ENCODE measurements around the gene RAB39A.

The RAB39A gene

DNA sequence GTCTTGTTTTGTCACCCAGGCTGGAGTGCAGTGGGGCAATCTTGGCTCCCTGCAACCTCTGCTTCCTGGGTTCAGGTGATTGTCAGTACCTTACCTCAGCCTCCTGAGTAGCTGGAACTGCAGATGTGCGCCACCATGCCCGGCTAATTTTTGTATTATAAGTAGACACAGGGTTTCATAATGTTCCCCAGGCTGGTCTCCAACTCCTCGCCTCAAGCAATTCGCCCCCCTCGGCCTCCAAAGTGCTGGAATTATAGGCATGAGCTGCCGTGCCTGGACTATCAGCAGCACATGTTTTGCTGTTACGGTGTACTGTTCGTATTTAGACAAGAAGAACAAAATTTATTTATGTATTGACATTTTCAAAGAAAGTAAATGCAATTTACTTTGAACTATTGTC lies 34.8 kb downstream of the RAB39A start:
- DNase-seq, result no peak

DNA sequence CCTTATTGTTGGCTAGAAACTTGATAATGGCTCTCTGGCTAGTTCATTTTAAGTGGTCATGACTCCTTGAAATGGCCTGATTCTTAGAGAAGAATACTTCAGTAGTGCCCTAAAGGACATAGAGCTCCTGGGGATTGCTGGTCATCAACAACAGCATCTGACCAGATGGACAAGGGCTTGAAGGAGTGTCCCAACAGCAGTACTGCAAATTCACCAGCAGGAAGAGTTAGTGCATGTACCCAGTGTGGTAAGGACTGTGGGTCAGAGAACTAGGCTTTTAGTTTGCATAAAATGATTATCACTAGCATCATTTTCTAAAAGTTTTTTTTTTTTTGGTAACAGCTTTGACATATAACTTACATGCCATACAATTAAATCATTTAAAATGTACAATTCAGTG lies 41.0 kb downstream of the RAB39A start:
- no peak for DNase-seq

DNA sequence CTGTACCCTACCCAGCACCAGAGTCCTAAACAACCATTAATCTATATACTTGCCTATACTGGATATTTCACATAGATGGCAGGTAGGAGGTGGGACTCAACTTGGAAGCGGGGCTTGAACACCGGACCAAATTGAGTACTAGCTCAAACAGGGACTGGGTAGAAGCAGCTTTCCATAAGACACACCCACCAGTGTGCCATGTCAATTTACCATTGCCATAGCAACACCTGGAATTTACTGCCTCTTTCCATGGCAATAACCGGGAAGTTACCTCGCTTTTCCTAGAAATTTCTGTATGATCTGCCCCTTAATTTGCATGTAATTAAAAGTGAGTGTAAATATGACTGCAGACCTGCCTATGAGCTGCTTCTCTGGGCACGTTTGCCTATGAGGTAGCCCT lies 41.8 kb downstream of the RAB39A start:
- no peak for DNase-seq

DNA sequence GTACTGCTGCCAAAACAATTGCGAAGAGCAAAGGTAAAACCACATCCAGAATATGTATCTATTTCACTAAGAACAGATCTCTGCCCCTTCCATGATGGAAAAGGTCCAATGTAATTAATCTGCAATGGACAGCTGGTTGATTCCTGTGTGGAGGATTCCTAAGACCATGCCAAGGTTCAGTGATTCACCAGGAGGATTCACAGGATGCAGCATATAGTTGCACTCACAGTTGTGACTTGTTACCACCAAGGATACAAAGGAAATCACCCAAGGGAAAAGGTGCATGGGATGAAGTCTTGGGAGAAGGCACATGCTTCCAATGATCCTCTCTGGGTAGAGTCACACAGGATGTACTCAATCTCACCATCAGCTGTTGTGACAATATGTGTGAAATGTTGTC lies 45.4 kb downstream of the RAB39A start:
- no peak for DNase-seq

DNA sequence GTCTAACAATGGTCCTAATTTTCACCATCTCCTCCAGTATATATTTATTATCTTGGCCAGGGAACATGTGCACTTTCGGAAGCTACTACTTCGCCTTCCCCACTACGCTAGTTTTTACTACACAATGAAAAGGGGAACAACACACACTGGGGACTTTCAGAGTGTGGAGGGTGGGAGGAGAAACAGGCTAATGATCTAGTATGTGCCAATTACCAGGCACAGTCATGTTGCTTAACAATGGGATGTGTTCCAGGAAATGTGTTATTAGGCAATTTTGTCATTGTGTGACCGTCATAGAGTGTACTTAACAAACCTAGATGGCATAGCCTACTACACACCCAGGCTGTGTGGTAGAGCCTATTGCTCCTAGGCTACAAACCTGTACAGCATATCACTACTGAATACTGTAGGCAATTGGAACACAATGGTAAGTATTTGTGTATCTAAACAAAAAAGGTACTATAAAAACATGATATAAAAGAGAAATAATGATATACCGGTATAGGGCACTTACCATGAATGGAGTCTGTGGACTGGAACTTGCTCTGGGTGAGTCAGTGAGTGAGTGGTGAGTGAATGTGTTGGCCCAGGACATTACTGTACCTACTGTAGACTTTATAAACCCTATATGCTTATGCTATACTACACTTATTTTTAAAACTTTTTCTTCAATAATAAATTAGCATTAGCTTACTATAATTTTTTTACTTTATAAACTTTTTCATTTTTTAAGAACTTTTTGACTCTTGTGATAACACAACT lies 60.3 kb downstream of the RAB39A start:
- no peak for DNase-seq

DNA sequence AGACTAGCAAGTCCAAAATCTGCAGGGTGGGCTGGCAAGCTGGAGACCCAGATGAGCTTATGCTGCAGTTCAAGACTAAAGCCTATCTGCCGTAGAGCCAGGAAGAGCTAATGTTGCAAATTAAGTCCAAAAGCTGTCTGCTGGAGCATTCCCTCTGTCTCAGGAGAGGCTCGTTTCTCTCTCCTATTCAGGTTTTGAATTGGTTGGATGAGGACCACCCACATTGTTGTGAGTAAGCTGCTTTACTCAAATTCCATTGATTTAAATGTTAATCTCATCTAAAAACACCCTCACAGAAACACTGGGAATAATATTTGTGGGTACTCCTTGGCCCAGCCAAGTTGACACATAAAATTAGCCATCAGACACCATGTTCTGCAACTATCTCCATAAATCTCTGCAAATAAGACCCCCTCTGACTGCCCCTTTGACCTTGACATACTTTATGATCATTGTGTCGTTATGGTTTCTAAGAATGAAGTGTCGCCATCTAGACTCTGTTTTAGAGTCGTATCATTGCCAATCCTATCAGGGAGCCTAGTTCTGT lies 63.7 kb downstream of the RAB39A start:
- DNase-seq, result no peak

DNA sequence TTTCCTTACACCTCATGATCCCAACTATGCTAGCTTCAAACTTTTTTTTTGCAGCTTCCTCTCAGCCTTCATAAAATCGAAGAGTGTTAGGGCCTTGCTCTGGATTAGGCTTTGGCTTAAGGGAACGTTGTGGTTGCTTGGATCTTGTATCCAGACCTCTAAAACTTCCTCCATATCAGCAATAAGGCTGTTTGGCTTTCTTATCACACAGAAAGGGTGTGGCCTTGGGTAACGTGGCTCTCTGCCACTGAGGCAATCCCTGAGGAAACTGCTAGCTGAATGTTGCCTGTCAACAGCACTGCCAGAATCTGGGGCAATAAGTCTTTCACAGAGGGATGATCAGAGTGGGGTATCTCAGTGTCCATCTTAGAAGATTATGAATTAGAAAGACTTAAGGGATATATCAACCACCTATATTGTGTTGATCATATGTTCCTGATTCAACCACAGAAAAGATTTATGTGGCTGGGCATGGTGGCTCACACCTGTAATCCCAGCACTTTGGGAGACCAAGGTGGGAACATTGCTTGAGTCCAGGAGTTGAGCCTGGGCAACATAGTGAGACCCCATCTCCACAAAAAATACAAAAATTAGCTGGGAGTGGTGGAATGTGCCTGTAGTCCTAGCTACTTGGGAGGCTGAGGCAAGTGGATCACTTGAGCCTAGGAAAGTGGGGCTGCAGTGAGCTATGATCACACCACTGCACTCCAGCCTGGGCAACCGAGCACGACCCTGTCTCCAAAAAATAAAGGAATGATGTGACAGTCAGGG lies 67.9 kb downstream of the RAB39A start:
- DNase-seq, result no peak

DNA sequence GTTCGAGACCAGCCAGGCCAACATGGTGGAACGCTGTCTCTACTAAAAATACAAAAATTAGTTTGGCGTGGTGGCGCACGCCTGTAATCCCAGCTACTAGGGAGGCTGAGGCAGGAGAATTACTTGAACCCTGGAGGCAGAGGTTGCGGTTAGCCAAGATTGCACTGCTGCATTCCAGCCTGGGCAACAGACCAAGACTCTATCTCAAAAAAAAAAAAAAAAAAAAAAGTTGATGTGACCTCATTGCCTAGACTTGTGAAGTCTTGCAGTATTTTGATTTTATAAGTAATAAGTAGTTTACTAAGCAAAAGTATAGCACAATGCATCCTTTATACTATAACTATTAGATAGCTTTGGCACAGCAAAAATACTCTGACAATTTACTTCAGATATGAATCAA lies 70.5 kb downstream of the RAB39A start:
- no peak for DNase-seq

DNA sequence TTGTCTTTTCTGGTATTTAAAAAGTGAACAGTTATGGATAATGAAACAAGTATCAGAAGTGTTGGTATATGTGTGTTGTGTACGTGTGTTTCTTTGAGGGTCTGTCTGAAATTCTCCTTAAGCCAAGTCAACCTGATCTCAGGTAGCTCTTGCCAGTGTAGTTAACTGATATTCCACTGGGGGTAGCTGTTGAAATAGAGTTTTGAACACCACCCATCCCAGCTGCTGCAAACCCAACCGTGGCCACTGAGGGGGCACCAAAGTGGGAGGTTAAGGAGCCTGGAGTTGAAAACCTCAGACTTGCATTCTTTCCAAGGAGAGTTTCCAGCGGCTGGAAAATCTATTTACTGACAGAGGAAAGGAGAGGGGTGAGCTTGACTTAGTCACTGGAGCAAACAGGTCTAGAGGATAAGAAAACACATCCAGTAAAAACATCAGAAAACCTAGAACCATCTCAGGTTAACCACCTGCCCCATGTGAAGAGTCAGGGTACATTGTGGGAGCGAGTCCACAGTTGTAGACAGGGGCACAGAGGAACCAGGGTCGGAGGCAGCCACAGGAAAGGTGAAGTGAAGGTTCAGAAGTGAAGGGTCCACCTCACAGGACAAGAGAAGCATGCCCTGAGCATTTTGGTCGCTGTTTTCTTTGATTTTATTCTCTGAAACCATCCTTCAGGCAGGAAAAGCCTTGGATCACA lies 71.7 kb downstream of the RAB39A start:
- peak; percentile 45 for DNase-seq

DNA sequence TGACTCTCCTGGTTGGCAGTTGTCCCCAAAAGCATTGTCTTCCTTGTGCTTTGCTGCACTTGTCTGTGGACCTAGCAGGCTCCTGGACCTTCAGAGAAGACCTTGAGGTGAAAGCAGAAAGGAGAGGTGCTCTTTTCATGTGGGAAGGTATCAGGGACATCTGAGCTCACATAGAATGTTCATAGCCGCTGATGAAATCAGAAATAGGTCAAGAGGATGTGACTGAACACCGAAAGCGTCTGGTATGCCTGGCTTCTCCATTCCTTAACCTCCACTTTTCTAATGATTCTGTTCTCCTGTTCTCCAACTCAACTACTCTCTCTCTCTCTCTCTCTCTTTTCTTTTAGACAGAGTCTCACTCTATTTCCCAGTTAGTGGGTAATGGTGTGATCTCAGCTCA lies 74.2 kb downstream of the RAB39A start:
- no peak for DNase-seq

DNA sequence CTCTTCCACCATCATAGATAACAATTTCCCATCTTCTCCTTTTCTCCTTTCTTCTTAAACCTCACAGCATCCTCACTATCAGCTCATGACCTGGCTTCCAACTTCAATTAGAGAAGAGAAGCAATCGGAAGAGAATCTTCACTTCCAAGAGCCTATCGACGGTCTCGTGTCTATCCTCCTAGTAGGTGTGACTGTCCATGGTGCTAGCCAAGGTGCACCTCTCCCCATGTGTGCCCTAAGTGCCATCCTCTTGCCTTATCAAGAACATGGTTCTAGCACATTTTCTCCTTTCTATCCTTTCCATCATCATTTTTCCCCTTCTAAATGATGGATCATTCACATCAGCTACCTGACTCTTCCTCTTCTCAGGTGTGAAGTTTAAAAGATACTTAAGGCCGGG lies 75.4 kb downstream of the RAB39A start:
- no peak for DNase-seq

DNA sequence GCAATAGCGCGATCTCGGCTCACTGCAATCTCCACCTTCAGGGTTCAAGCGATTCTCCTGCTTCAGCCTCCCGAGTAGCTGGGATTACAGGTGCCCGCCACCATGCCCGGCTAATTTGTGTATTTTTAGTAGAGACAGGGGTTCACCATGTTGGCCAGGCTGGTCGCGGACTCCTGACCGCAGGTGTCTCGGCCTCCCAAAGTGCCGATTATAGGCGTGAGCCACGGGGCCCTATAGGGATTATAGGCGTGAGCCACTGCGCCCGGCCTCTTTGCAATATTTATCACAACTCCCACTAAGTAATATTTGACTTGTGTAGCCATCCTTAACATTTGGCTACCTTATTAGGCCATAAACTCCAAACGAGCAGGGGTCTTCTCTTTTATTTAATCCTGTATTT lies 79.6 kb downstream of the RAB39A start:
- DNase-seq, result no peak

DNA sequence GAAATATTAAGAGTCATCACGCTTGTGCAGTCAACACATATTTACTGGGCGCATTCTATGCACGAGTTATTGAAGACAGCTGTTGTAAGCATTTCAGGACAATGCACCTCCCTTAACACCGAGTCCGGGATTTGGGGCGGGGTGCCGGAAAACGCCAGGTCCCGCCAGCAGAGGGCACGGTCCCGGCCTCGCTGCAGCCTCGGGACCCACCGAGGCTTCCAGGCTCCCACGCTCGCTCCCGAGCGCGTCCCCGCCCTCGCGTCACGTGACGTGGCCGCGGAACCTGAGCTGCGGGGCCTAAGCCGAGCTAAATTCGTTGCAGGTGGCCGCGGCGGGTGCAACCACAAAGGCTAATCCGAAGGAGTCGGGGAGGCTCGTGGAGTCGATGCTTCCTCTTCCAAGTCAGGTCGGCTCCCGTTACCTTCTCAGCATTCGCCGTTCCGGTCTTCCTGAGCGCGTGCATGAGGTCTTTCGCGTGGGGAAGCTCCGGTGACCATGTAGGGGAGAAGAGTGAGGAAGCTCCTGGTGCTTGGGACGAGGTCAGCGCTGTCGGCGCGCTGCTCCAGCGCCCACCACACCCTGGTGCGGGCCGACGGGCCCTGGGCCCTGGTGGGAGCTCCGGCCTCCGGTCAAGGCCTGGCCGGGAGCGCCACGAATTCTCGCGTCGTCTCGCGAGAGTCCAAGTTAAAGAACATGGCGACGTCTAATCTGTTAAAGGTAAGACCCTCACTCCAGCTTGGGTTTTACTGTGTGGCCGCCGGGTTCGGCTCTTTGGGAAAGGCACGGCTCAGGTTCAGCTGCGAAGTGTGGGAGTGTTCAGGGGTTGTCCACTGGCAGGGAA lies 80.6 kb downstream of the RAB39A start, which contains the start of gene CUL5:
Gene CUL5, plus strand, starts transcription at position 243 of the 841 bp plus-strand sequence. Its CDS starts 451 bp downstream, at position 694.
- peak; percentile 93 for DNase-seq

DNA sequence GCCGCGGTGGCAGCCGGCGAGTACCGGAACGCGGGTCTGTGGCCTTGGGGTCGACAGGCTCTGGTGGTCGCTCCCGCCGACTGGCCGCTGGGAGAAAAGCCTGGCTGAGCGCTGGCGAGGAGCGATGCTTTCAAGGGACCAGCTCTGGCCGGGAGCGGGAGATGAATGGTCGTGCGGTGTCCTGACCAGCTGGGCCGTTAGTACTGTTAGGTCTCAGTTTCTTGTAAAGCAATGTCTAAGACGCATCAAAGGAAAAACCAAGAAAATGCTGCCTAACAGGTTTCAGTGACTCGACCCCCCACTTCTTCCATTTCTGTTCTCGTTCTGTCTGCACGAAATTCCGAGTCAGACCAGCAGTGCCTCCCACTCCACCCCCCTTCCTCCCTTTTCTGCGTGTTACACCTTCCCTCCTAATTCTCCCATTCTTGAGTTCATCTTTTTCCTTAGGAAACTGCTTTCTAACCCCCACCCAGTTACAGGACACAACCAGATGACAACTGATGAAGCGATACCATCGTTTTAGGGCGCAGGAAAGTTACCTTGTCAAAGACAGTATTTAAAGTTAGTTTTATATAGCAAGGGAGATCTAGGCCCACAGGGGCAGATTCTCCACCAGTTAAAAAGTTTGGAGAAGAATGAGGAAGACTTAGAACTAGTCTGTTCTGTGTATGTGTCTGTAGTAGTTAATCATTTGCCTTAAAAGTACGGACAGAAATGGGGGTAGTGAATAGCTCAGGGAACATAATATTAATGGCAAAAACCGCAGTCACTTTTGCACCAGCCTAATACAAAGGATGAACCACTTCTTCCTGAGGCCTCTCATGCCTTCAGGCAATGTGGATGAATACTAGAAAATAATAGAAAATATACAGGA lies 81.5 kb downstream of the RAB39A start:
- DNase-seq, result peak; percentile 28

DNA sequence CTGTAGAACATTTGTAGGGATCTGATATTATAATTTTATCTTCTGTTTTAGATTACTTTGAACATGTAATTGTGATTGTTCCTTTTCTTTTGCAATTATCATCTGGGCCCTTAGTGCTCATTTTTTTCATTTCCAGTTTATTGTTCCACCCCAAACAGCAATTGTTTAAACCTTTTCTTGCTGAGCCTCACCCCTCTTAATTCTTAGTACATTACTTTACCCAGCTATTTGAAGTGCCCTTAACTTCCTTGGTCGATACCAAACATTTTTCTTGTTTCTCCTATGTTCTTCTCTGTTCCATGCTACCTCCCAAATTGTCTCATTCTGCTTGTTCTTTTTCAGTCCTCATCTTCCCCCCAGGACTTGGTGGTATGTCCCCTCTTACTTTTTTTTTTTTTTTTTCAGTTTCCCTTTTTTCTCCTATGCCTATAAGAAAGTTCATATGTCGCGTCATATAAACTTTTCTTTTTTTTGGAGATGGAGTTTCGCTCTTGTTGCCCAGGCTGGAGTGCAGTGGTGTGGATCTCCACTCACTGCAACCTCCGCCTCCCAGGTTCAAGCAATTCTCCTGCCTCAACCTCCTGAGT lies 84.0 kb downstream of the RAB39A start:
- no peak for DNase-seq

Data from stimulated activated CD8-positive, alpha-beta memory T cell treated with anti-CD3 and anti-CD28 coated beads, Interleukin-4, amount 100 ng/mL, for 48 hours (primary cell).